ENCODE measurements around the gene KRT20. TPM values are rescaled to one million over a fixed set of nuclear protein-coding genes. Genes with fewer than 3 reads are reported as not detected.

The KRT20 gene
- total RNA-seq, 1 donor, result not detected

- no peak for TF ChIP-seq CTCF (IDR thresholded peaks at IDR 0.05; ENCODE audit: insufficient read depth, low read length)
- no peak overlapping the region for H3K4me3 ChIP-seq (ENCODE audit: low read depth, low read length)
- peak; percentile 74 for DNase-seq (ENCODE audit: low read depth)
These were observed 27.5 kb downstream of the KRT20 start for GRCh38 chr17:40857535-40857934.

- H3K4me3 ChIP-seq (ENCODE audit: low read depth, low read length), result no peak overlapping the region
- peak; percentile 88 for DNase-seq (ENCODE audit: low read depth)
- no peak for TF ChIP-seq CTCF (IDR thresholded peaks at IDR 0.05; ENCODE audit: insufficient read depth, low read length)
These were observed 30.7 kb downstream of the KRT20 start for GRCh38 chr17:40854175-40854814.

- no peak overlapping the region for H3K4me3 ChIP-seq (ENCODE audit: low read depth, low read length)
- no peak for DNase-seq (ENCODE audit: low read depth)
These were observed 32.7 kb downstream of the KRT20 start for GRCh38 chr17:40852364-40852763.

GRCh38 chr17:40850293-40850972 lies 34.6 kb downstream of the KRT20 start:
- TF ChIP-seq CTCF (IDR thresholded peaks at IDR 0.05; ENCODE audit: insufficient read depth, low read length), result no peak
- H3K4me3 ChIP-seq (ENCODE audit: low read depth, low read length), result no peak overlapping the region
- no peak for DNase-seq (ENCODE audit: low read depth)

More at GRCh38 chr17:40852364-40852763, 32.7 kb downstream of the KRT20 start:
- no peak for TF ChIP-seq CTCF (IDR thresholded peaks at IDR 0.05; ENCODE audit: insufficient read depth, low read length)

GRCh38 chr17:40849723-40850122 lies 35.3 kb downstream of the KRT20 start:
- no peak for TF ChIP-seq CTCF (IDR thresholded peaks at IDR 0.05; ENCODE audit: insufficient read depth, low read length)
- no peak for DNase-seq (ENCODE audit: low read depth)
- no peak overlapping the region for H3K4me3 ChIP-seq (ENCODE audit: low read depth, low read length)

- no peak for TF ChIP-seq CTCF (IDR thresholded peaks at IDR 0.05; ENCODE audit: insufficient read depth, low read length)
- no peak for DNase-seq (ENCODE audit: low read depth)
- H3K4me3 ChIP-seq (ENCODE audit: low read depth, low read length), result no peak overlapping the region
These were observed 36.3 kb downstream of the KRT20 start for GRCh38 chr17:40848583-40849235.

Measured in fibroblast of the aortic adventitia (primary cell).